Measurements from ENCODE around the gene MSH2. TPM values are rescaled to one million over a fixed set of nuclear protein-coding genes. Genes with fewer than 3 reads are reported as not detected.

MSH2 gene
- total RNA-seq, 1 experiment from 2014 or later: 55.3 TPM

- intact Hi-C loops (cut with micrococcal nuclease; ENCODE audit: unreplicated experiment): no loop called here
- BruUV-seq (replicated peaks): no TSS peak
- H3K4me3 Mint-ChIP-seq (ENCODE audit: low read depth, unreplicated experiment): no peak overlapping the region
- TF ChIP-seq CTCF (IDR thresholded peaks at IDR 0.05; ENCODE audit: unreplicated experiment): no peak
- DNase-seq: no peak
- no peaks in the 10 kb centered on the region for H3K4me1 Mint-ChIP-seq (ENCODE audit: low read depth, unreplicated experiment)
- CTCF ChIA-PET: no interaction called here
- no peaks in the 10 kb centered on the region for H3K36me3 Mint-ChIP-seq (ENCODE audit: insufficient read depth, unreplicated experiment)
- peaks cover 3% of the 10 kb centered on the region for H3K27me3 Mint-ChIP-seq (ENCODE audit: unreplicated experiment)
- H3K9me3 Mint-ChIP-seq (ENCODE audit: low read depth, unreplicated experiment): no peaks in the 10 kb centered on the region
- H3K27ac Mint-ChIP-seq (ENCODE audit: unreplicated experiment): no peak overlapping the region
Measured at GRCh38 chr2:47519604-47520301, 116.8 kb downstream of the MSH2 start.

GRCh38 chr2:47520302-47520630 is 117.3 kb downstream of the MSH2 start:
- peaks cover 8% of the 10 kb centered on the region for H3K27me3 Mint-ChIP-seq (ENCODE audit: unreplicated experiment)
- no peaks in the 10 kb centered on the region for H3K4me1 Mint-ChIP-seq (ENCODE audit: low read depth, unreplicated experiment)
- H3K36me3 Mint-ChIP-seq (ENCODE audit: insufficient read depth, unreplicated experiment): no peaks in the 10 kb centered on the region
- H3K4me3 Mint-ChIP-seq (ENCODE audit: low read depth, unreplicated experiment): no peak overlapping the region
- no TSS peak for BruUV-seq (replicated peaks)
- no peak overlapping the region for H3K27ac Mint-ChIP-seq (ENCODE audit: unreplicated experiment)
- intact Hi-C loops (cut with micrococcal nuclease; ENCODE audit: unreplicated experiment): no loop called here
- CTCF ChIA-PET: no interaction called here
- no peak for DNase-seq
- no peak for TF ChIP-seq CTCF (IDR thresholded peaks at IDR 0.05; ENCODE audit: unreplicated experiment)
- H3K9me3 Mint-ChIP-seq (ENCODE audit: low read depth, unreplicated experiment): no peaks in the 10 kb centered on the region

GRCh38 chr2:47520825-47521665 is 118.1 kb downstream of the MSH2 start:
- Mint-ChIP-seq H3K36me3 (ENCODE audit: insufficient read depth, unreplicated experiment) (no peaks in the 10 kb centered on the region), H3K27ac (ENCODE audit: unreplicated experiment) (no peak overlapping the region), H3K27me3 (ENCODE audit: unreplicated experiment) (peaks cover 16% of the 10 kb centered on the region), H3K9me3 (ENCODE audit: low read depth, unreplicated experiment) (no peaks in the 10 kb centered on the region), H3K4me3 (ENCODE audit: low read depth, unreplicated experiment) (no peak overlapping the region), H3K4me1 (ENCODE audit: low read depth, unreplicated experiment) (no peaks in the 10 kb centered on the region)
- CTCF ChIA-PET: no interaction called here
- no TSS peak for BruUV-seq (replicated peaks)
- TF ChIP-seq CTCF (IDR thresholded peaks at IDR 0.05; ENCODE audit: unreplicated experiment): no peak
- DNase-seq: no peak
- intact Hi-C loops (cut with micrococcal nuclease; ENCODE audit: unreplicated experiment): no loop called here

GRCh38 chr2:47521666-47522285 is 118.8 kb downstream of the MSH2 start:
- Mint-ChIP-seq H3K9me3 (ENCODE audit: low read depth, unreplicated experiment) (no peaks in the 10 kb centered on the region), H3K4me3 (ENCODE audit: low read depth, unreplicated experiment) (no peak overlapping the region), H3K36me3 (ENCODE audit: insufficient read depth, unreplicated experiment) (no peaks in the 10 kb centered on the region), H3K4me1 (ENCODE audit: low read depth, unreplicated experiment) (no peaks in the 10 kb centered on the region), H3K27ac (ENCODE audit: unreplicated experiment) (no peak overlapping the region), H3K27me3 (ENCODE audit: unreplicated experiment) (peaks cover 17% of the 10 kb centered on the region)
- intact Hi-C loops (cut with micrococcal nuclease; ENCODE audit: unreplicated experiment): no loop called here
- CTCF ChIA-PET: no interaction called here
- no peak for TF ChIP-seq CTCF (IDR thresholded peaks at IDR 0.05; ENCODE audit: unreplicated experiment)
- no peak for DNase-seq
- BruUV-seq (replicated peaks): no TSS peak

Data from Calu3 (cell line).